Measurements from ENCODE around the gene DCAKD.

Gene DCAKD

DNA sequence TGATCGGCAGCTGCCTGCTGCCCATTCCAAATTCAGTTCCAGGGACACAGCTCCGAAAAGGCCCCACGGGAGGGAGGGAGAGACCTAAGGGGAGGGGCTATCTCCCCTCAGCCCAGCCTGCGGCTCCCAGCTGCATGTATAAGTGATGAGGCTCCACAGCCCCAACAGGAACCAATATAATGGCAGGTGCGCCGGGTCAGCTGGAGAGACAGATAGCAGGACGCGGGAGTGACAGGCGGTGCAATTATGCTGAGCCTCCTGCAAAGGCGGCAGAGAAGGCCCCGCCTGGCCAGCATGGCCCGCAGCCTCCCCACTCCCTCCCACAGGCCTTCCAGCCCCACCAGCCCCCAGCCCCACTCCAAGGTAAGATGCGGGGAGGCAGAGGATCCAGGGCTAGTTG is 75.2 kb downstream of the DCAKD start:
- DNase-seq (ENCODE audit: extremely low spot score): no peak
- ChIA-PET CTCF (interaction anchor here (1.0 to 1.9 kb wide), 5 partner anchors 22 to 159 kb away, joined by 3 to 5 read pairs (median 4); partner anchors contain the start of gene ACBD4), POLR2A (interaction anchor here (1.3 kb wide), 1 partner anchor 44 kb away, joined by 3 read pairs; no protein-coding TSS in a partner anchor)
- TF ChIP-seq, protein P1, sequence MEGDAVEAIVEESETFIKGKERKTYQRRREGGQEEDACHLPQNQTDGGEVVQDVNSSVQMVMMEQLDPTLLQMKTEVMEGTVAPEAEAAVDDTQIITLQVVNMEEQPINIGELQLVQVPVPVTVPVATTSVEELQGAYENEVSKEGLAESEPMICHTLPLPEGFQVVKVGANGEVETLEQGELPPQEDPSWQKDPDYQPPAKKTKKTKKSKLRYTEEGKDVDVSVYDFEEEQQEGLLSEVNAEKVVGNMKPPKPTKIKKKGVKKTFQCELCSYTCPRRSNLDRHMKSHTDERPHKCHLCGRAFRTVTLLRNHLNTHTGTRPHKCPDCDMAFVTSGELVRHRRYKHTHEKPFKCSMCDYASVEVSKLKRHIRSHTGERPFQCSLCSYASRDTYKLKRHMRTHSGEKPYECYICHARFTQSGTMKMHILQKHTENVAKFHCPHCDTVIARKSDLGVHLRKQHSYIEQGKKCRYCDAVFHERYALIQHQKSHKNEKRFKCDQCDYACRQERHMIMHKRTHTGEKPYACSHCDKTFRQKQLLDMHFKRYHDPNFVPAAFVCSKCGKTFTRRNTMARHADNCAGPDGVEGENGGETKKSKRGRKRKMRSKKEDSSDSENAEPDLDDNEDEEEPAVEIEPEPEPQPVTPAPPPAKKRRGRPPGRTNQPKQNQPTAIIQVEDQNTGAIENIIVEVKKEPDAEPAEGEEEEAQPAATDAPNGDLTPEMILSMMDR (IDR thresholded peaks at IDR 0.05; ENCODE audit: control extremely low read depth, extremely low read depth, low read depth, missing control alignments): no peak

Data from GM10248 (cell line).